ENCODE results near the gene SPOCD1. TPM values are rescaled to one million over a fixed set of nuclear protein-coding genes. Genes with fewer than 3 reads are reported as not detected.

SPOCD1 gene
- polyA plus RNA-seq, 1 experiment: 78.8 TPM

- TF ChIP-seq CTCF (IDR thresholded peaks at IDR 0.05; ENCODE audit: low read depth, low read length): no peak
- H3K9me3 ChIP-seq (ENCODE audit: control insufficient read depth, insufficient read depth, low read length): no peaks in the 10 kb centered on the region
- no peak overlapping the region for H3K27ac ChIP-seq (ENCODE audit: low read depth, low read length)
- no peaks in the 10 kb centered on the region for H3K27me3 ChIP-seq (ENCODE audit: control insufficient read depth, insufficient read depth, low read length)
- ChIA-PET CTCF (interaction anchor here (0.5 to 4.6 kb wide), 5 partner anchors 42 to 238 kb away, joined by 3 to 44 read pairs (median 14); no protein-coding TSS in a partner anchor), POLR2A (interaction anchor here (1.0 to 2.0 kb wide), 2 partner anchors 10 to 124 kb away, joined by 3 to 14 read pairs; no protein-coding TSS in a partner anchor)
- peak overlapping the region; percentile 87 for H3K4me3 ChIP-seq (ENCODE audit: low read depth, low read length)
- no peak for DNase-seq (ENCODE audit: low read depth, low spot score)
Observed at GRCh38 chr1:31787786-31788137, 28.1 kb downstream of the SPOCD1 start.

- no peak overlapping the region for H3K27ac ChIP-seq (ENCODE audit: low read depth, low read length)
- DNase-seq (ENCODE audit: low read depth, low spot score): no peak
- ChIA-PET POLR2A (no interaction called here), CTCF (interaction anchor here (0.5 to 4.6 kb wide), 4 partner anchors 42 to 238 kb away, joined by 4 to 44 read pairs (median 14); no protein-coding TSS in a partner anchor)
- H3K9me3 ChIP-seq (ENCODE audit: control insufficient read depth, insufficient read depth, low read length): no peaks in the 10 kb centered on the region
- H3K27me3 ChIP-seq (ENCODE audit: control insufficient read depth, insufficient read depth, low read length): no peaks in the 10 kb centered on the region
- TF ChIP-seq CTCF (IDR thresholded peaks at IDR 0.05; ENCODE audit: low read depth, low read length): no peak
- no peak overlapping the region for H3K4me3 ChIP-seq (ENCODE audit: low read depth, low read length)
Observed at GRCh38 chr1:31787261-31787660, 28.6 kb downstream of the SPOCD1 start.

GRCh38 chr1:31786366-31787060 lies 29.3 kb downstream of the SPOCD1 start:
- ChIA-PET CTCF (interaction anchor here (4.6 kb wide), 1 partner anchor 178 kb away, joined by 44 read pairs; no protein-coding TSS in a partner anchor), POLR2A (no interaction called here)
- H3K27ac ChIP-seq (ENCODE audit: low read depth, low read length): no peak overlapping the region
- H3K4me3 ChIP-seq (ENCODE audit: low read depth, low read length): no peak overlapping the region
- TF ChIP-seq CTCF (IDR thresholded peaks at IDR 0.05; ENCODE audit: low read depth, low read length): no peak
- H3K27me3 ChIP-seq (ENCODE audit: control insufficient read depth, insufficient read depth, low read length): no peaks in the 10 kb centered on the region
- H3K9me3 ChIP-seq (ENCODE audit: control insufficient read depth, insufficient read depth, low read length): no peaks in the 10 kb centered on the region
- DNase-seq (ENCODE audit: low read depth, low spot score): no peak

DNA sequence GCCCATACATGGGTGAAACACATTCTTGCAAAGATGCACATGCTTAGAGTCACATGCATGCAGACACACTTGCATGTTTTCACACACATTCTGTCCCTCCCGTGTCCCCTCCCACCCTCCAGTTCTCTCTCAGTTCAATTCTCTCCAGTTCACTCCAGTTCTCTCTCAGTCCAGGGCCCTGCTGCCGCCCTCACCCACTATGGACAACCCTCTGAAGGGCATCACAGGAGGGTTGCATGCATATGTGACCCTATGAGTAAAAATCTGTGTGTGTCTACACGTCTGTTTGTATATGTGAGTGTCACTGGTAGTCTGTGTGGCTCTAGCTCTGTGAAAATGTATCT lies 29.9 kb downstream of the SPOCD1 start:
- no peak for TF ChIP-seq CTCF (IDR thresholded peaks at IDR 0.05; ENCODE audit: low read depth, low read length)
- H3K27me3 ChIP-seq (ENCODE audit: control insufficient read depth, insufficient read depth, low read length): no peaks in the 10 kb centered on the region
- no peak overlapping the region for H3K27ac ChIP-seq (ENCODE audit: low read depth, low read length)
- no peak overlapping the region for H3K4me3 ChIP-seq (ENCODE audit: low read depth, low read length)
- ChIA-PET CTCF (no interaction called here), POLR2A (no interaction called here)
- no peaks in the 10 kb centered on the region for H3K9me3 ChIP-seq (ENCODE audit: control insufficient read depth, insufficient read depth, low read length)
- no peak for DNase-seq (ENCODE audit: low read depth, low spot score)

- H3K4me3 ChIP-seq (ENCODE audit: low read depth, low read length): no peak overlapping the region
- no peak for DNase-seq (ENCODE audit: low read depth, low spot score)
- no peak for TF ChIP-seq CTCF (IDR thresholded peaks at IDR 0.05; ENCODE audit: low read depth, low read length)
- ChIA-PET POLR2A (no interaction called here), CTCF (no interaction called here)
- no peak overlapping the region for H3K27ac ChIP-seq (ENCODE audit: low read depth, low read length)
- H3K9me3 ChIP-seq (ENCODE audit: control insufficient read depth, insufficient read depth, low read length): no peaks in the 10 kb centered on the region
- H3K27me3 ChIP-seq (ENCODE audit: control insufficient read depth, insufficient read depth, low read length): no peaks in the 10 kb centered on the region
Observed at GRCh38 chr1:31785020-31785946, 30.5 kb downstream of the SPOCD1 start.

All from AG04450 (cell line).